Activated CD8-positive, alpha-beta memory T cell treated with anti-CD3 and anti-CD28 coated beads for 24 hours (primary cell): ENCODE results near the gene EMC8.
"Not testable (repeated sequence)": the region's sequence is repeated elsewhere in the genome, so short reads cannot be mapped to it uniquely, and the experiment has no call there.

Experiments used
- DNase-seq: peaks from one replicate; pipeline ENCODE4 v3.0.0-alpha.2; 2020

The EMC8 gene

GRCh38 chr16:85799497-85800320 is at the start of gene EMC8, which contains the start of gene COX4I1:
Gene EMC8 (minus strand): TSS chr16:85799544. CDS start chr16:85799295, 249 bp downstream.
Gene COX4I1 (plus strand): TSS chr16:85799695. CDS start chr16:85801206, 1,511 bp downstream.
- peak; percentile 96 for DNase-seq

DNA sequence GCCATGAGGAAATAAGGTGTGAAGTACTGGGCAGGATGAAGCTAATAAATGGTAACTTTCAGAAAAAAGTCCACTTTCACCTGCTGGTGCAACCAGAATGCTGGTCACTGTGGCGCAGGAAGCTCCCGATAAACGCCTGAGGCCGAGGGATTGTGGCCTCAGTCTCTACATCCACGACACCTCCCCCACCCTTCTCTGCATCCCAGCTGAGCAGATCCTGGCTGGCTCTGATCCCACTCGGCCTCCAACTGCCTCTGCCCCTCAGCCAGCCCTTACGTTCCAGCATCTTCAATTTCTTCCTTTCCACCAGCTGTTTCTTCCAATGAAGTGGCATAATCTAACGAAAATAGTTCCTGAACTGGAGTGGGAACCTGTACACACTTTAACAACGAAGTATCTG is 49.6 kb upstream of the EMC8 start:
- no peak for DNase-seq

- no peak for DNase-seq
These were observed 48.6 kb upstream of the EMC8 start for GRCh38 chr16:85847681-85848601.

DNA sequence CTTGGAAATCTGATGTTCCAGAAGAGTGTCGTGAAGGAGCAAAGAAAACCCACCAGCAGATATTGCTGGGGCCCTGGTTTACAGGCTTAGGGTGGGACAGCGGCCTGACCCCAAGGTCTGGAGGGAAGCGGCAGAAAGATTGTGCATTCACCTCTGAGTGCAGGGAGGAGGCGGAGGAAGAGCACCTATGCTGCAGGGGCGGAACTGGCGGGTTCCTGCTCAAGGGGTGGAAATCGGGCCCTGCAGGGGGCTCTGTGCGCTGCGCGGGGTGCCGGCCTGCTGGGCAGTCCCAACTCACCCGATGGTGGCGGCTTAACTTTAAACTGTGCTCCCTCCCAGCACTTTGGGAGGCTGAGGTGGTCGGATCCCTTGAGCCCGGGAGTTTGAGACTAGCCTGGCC is 47.7 kb upstream of the EMC8 start:
- no peak for DNase-seq

DNA sequence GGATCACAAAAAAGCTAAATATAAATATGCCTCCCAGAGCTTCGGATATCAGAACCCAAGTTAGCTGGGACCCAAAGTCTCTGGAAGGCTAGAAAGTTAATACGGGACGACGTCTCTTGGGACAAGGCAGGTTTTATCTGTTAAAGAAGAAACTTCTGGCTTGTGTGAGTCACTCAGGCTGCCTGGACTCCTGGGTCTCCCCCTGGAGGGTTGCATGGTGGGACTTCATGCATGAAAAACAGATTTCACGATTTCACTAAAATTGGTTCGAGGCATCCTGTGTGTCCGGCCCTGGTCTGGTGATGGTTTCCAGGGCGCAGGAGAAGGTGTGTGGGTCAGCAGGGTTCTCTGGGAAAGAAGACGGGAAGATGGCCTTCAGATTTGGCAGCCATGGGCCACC is 47.1 kb upstream of the EMC8 start:
- no peak for DNase-seq

- DNase-seq = no peak
These were observed 45.9 kb upstream of the EMC8 start for GRCh38 chr16:85845266-85845665.

GRCh38 chr16:85844786-85845185 is 45.4 kb upstream of the EMC8 start:
- no peak for DNase-seq

DNA sequence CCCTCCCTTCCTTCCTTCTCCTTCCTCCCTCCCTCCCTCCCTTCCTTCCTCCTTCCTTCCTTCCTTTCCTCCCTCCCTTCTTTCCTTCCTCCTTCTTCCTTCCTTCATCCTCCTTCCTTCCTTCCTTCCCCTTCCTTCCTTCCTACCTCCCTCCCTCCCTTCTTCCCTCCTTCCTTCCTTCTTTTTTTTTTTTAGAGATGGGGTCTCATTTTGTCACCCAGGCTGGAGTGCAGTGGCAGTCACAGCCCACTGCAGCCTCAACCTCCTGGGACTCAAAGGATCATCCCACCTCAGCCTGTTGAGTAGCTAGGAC is 44.8 kb upstream of the EMC8 start:
- DNase-seq = no peak

GRCh38 chr16:85843471-85844168 is 44.3 kb upstream of the EMC8 start:
- no peak for DNase-seq

GRCh38 chr16:85842848-85843247 is 43.5 kb upstream of the EMC8 start:
- DNase-seq = no peak

GRCh38 chr16:85842435-85842834 is 43.1 kb upstream of the EMC8 start:
- DNase-seq = no peak

GRCh38 chr16:85840801-85841200 is 41.5 kb upstream of the EMC8 start:
- no peak for DNase-seq

DNA sequence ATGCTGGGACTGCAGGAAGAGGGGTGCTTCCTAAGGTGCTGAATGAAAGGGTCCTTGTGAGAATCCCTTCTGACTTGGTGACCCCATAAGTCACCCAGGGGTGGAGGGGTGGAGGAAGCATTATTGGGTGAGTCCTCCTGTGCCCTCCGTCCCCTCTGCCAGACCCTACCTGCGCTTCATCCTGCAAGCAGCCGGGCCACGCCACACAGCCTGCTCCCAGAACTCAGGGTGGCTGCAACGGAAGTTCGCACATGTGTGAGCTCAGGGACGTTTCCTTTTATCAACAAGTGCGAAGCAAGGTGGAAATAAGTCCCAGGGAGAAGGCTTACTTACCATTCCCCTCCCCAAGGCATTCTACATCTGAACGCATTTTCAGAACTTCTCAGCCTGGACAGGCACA is 41.1 kb upstream of the EMC8 start:
- DNase-seq = no peak

DNA sequence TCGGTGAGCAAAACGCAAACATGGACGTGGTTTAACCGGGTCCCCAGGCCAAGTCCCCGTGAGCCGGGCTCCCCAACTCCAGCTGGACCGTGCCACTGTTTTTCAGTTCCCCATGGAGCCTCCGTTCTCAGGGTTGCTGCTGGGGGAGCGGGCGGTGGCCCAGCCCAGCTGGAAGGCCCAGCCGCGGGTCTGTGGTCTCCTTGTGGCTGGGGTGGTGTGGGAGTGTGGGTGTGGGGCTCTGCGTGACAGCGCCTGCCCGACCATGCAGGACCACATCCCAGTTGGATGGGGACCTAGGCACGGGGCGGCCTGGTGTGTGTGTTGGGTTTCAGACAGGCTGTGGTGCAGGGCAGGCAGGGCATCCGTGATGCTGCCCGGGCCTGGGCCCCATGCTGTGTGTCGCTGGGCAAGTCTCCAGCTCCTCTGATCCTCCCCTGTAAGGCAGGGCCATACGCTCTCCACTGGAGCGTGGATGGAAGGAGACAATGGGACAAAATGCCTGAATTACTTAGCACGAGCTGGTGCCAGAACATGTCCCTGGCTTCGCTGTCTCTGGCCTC is 40.4 kb upstream of the EMC8 start:
- no peak for DNase-seq

- no peak for DNase-seq
These were observed 39.7 kb upstream of the EMC8 start for GRCh38 chr16:85838876-85839585.

DNA sequence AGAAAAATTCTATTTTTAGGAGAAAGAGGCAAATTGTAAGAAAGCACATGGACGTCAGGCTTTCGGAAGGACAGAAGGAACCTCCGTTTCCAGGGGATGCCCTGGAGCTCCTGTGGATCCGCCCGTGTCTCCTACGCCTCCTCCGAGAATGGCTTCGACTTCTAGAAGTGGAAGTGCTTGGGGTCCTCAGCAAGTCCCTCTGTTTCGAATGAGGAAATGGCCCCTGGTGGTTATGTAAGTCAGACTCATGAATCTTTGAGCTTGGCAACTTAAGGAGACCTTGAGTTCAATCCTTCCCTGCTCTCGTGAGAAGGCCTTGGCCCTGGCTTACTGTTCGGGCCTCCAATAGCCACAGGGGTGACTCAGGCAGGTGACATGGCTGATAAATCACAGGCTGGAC is 39.0 kb upstream of the EMC8 start:
- no peak for DNase-seq

DNA sequence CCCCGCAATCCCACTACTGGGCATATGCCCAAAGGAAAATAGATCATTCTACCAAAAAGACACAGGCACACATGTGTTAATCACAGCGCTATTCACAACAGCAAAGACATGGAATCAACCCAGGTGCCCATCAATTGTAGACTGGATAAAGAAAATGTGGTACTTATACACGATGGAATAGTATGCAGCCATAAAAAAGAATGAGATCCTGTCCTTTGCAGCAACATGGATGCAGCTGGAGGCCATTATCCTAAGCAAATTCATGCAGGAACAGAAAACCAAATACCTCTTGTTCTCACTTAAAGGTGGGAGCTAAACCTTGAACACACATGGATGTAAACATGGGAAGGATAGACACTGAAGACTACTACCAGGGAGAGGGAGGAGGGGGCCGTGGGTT is 38.3 kb upstream of the EMC8 start:
- not testable (repeated sequence) for DNase-seq

DNA sequence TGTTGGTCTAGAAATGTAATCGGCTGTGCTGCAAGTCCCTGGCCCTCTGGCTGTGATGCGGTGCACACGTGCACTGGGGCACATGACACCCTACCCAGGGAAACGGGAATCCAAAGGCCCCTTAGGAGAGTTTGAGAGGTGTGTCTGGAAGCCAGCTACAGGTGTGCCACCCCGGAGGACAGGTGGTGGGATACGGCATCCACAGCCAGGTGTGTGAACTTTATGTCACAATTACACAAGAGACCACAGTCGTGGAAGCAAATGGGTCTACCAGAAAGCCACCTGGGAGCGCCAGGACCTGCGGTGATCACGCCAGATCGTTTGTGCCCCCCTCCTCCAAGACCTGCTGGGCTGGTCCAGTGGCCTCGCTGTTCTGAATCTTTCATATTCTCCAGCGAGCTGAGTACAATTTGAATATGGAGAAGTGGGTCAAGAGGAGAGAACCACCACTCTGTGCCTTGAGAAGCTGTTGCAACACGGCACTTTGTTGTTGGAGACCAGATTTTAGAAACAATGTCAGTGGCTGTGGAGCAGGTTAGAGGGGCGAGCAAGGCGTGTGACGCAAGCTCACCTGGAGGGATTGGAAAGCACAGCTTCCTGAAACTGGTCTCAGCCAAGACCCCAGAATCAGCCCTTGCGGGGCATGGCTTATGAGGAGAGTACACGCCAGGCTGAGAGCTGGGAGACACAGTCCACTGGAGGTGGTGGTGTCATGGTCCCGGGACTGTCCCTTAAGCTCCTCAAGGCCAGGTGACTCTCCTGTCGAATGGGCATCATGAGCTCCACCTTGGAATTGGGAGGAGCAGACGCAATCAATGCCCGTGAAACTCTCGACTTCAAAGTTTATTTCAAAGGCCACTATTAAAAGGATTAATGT is 37.6 kb upstream of the EMC8 start:
- DNase-seq = no peak

DNA sequence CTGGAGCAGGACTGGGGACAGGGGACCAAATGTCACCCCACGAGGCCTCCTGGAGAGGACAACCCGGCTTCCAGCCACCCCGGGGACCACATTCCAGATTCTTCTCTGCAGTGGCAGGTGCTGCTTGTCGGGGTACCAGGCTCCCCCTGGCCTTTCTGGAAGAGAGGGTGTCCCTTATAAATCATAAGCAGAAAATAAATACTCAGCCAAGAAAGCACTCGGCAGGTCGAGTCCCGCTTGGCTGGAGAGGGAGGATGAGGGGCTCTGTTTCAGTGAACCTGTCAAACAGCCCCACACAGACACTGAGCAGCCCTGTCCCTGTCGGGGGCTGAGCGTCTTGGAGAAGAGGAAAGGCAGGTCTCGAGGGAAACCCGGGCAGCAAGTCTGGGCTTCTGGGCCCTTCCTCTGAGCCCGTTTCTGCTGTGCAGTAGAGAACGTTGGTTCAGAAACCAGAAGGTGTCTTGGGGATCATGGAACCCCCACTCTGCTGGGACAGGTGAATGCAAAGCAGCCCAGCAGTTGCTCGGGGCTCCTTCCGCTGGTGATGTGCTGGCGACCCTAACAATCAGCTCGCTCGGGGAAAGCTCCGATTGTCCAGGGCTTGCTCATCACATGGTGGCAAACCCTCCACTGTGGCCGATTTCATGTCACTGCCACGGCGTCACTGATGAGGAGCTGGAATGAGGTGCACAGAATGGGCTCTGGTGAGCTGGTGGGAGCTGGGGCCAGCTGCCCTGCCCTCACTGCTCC is 36.8 kb upstream of the EMC8 start:
- DNase-seq = no peak

GRCh38 chr16:85835227-85835751 is 35.9 kb upstream of the EMC8 start:
- no peak for DNase-seq
